Liver (tissue), 9 donors: ENCODE measurements around the gene UQCC3. TPM values are rescaled to one million over a fixed set of nuclear protein-coding genes. Genes with fewer than 3 reads are reported as not detected.

Experiments used
- DNase-seq: peaks from one replicate; pipeline ENCODE4 v3.0.0-alpha.2; 2017; ENCODE audit warnings: low spot score
- H3K27ac ChIP-seq, 2 donors: one replicate each; pipeline ENCODE4 v1.7.0; 2013; ENCODE audit warnings: inconsistent platforms in 2 of 2, low read length in 2 of 2, control low read depth in 1 of 2, low read depth in 1 of 2, mild to moderate bottlenecking in 1 of 2
- H3K27me3 ChIP-seq, 4 donors: one replicate each; pipeline versions ENCODE4 v1.6.1 to v1.7.0; 2013; ENCODE audit warnings: low read length in 3 of 4, inconsistent platforms in 1 of 4, mild to moderate bottlenecking in 1 of 4, moderate library complexity in 1 of 4; ENCODE audit not compliant: control insufficient read depth in 4 of 4, insufficient read depth in 4 of 4
- H3K36me3 ChIP-seq, 4 donors: one replicate each; pipeline versions ENCODE4 v1.6.1 to v1.7.0; 2013; ENCODE audit warnings: low read length in 3 of 4, mild to moderate bottlenecking in 3 of 4, low read depth in 1 of 4, moderate library complexity in 1 of 4; ENCODE audit not compliant: control insufficient read depth in 4 of 4, insufficient read depth in 3 of 4
- H3K4me1 ChIP-seq, 4 donors: one replicate each; pipeline versions ENCODE4 v1.6.1 to v1.7.0; 2013; ENCODE audit warnings: low read length in 3 of 4, mild to moderate bottlenecking in 3 of 4, moderate library complexity in 1 of 4; ENCODE audit not compliant: control insufficient read depth in 4 of 4, insufficient read depth in 4 of 4
- H3K4me3 ChIP-seq, 3 donors: one replicate each; pipeline versions ENCODE4 v1.6.1 to v1.7.0; 2013; ENCODE audit warnings: low read length in 3 of 3, control low read depth in 1 of 3, low read depth in 1 of 3, mild to moderate bottlenecking in 1 of 3
- H3K9ac ChIP-seq, 2 donors: one replicate each; pipeline ENCODE4 v1.7.0; 2013; ENCODE audit warnings: low read length in 2 of 2, mild to moderate bottlenecking in 2 of 2, moderate library complexity in 2 of 2, control low read depth in 1 of 2, low read depth in 1 of 2
- H3K9me3 ChIP-seq, 4 donors: one replicate each; pipeline versions ENCODE4 v1.6.1 to v1.7.0; 2013; ENCODE audit warnings: low read length in 3 of 4; ENCODE audit not compliant: control insufficient read depth in 4 of 4
- ATF3 ChIP-seq: IDR thresholded peaks from 2 replicates; pipeline ENCODE4 v1.6.1; 2016; ENCODE audit warnings: antibody characterized with exemption
- CTCF ChIP-seq: fragments of 150-350 bp; IDR thresholded peaks from 2 replicates; pipeline ENCODE4 v1.5.1; 2017; ENCODE audit warnings: improper control_type of control experiment, low read depth, low read length; ENCODE audit not compliant: missing input control
- EGR1 ChIP-seq, 2 donors: IDR thresholded peaks; 2 replicates each; pipeline ENCODE4 v1.6.1; 2016 to 2018; ENCODE audit warnings: antibody characterized with exemption in 2 of 2, low read depth in 2 of 2
- FOXA1 ChIP-seq: IDR thresholded peaks from 2 replicates; pipeline ENCODE4 v1.6.1; 2016; ENCODE audit warnings: antibody characterized with exemption
- FOXA2 ChIP-seq: IDR thresholded peaks from 2 replicates; pipeline ENCODE4 v1.6.1; 2016; ENCODE audit warnings: antibody characterized with exemption
- GABPA ChIP-seq, 2 donors: IDR thresholded peaks in 1 of 2; conservative IDR thresholded peaks in 1 of 2; 2 replicates each; pipeline ENCODE4 v1.6.1; 2016; ENCODE audit warnings: antibody characterized with exemption in 2 of 2, mild to moderate bottlenecking in 1 of 2, moderate library complexity in 1 of 2
- HNF4A ChIP-seq, 2 donors: conservative IDR thresholded peaks; 2 replicates each; pipeline ENCODE4 v1.6.1; 2016; ENCODE audit warnings: antibody characterized with exemption in 2 of 2, mild to moderate bottlenecking in 2 of 2
- HNF4G ChIP-seq: IDR thresholded peaks from 2 replicates; pipeline ENCODE4 v1.6.1; 2016; ENCODE audit warnings: antibody characterized with exemption
- JUND ChIP-seq, 2 donors: IDR thresholded peaks; 2 replicates each; pipeline ENCODE4 v1.6.1; 2016; ENCODE audit warnings: antibody characterized with exemption in 2 of 2
- NR2F2 ChIP-seq: IDR thresholded peaks from 2 replicates; pipeline ENCODE4 v1.6.1; 2016; ENCODE audit warnings: antibody characterized with exemption
- RAD21 ChIP-seq, 2 donors: IDR thresholded peaks; 2 replicates each; pipeline ENCODE4 v1.6.1; 2016; ENCODE audit warnings: antibody characterized with exemption in 2 of 2, mild to moderate bottlenecking in 2 of 2
- REST ChIP-seq: IDR thresholded peaks from 2 replicates; pipeline ENCODE4 v1.6.1; 2016; ENCODE audit warnings: antibody characterized with exemption, mild to moderate bottlenecking
- RXRA ChIP-seq, 2 donors: IDR thresholded peaks; 2 replicates each; pipeline ENCODE4 v1.6.1; 2017 to 2018; ENCODE audit warnings: antibody characterized with exemption in 2 of 2, mild to moderate bottlenecking in 1 of 2
- SP1 ChIP-seq: IDR thresholded peaks from 2 replicates; pipeline ENCODE4 v1.6.1; 2018; ENCODE audit warnings: antibody characterized with exemption, mild to moderate bottlenecking
- TAF1 ChIP-seq: conservative IDR thresholded peaks from 2 replicates; pipeline ENCODE4 v1.6.1; 2016; ENCODE audit warnings: antibody characterized with exemption, mild to moderate bottlenecking
- YY1 ChIP-seq: IDR thresholded peaks from 2 replicates; pipeline ENCODE4 v1.6.1; 2016; ENCODE audit warnings: antibody characterized with exemption, mild to moderate bottlenecking
- ZBTB33 ChIP-seq: IDR thresholded peaks from 2 replicates; pipeline ENCODE4 v1.6.1; 2016; ENCODE audit warnings: antibody characterized with exemption
- WGBS: extraction: QIAGEN DNeasy Blood & Tissue Kit; methylation state at CpG from one replicate; pipeline ENCODE4 v1.1.7; 2013; 5-methylcytosine and 5-hydroxymethylcytosine counted together
- polyA plus RNA-seq, 2 donors: library from polyadenylated mRNA; stranded (reverse) in 1 of 2; unstranded in 1 of 2; fragments of 200-250 nt in 1 of 2; fragments of >200 nt in 1 of 2; fragmentation: Nextera tagmentation in 1 of 2; extraction: Ambion mirVana in 1 of 2; gene quantifications; one replicate each; pipeline versions ENCODE4 v1.2.1 to v1.2.3, GENCODE V29; 2013 to 2015
- total RNA-seq, 2 donors: library from RNA; depleted of rRNA; stranded (reverse); fragments of >200 nt; gene quantifications; one replicate each; pipeline ENCODE4 v1.2.3, GENCODE V29; 2014
- donor health status: healthy.
- donor health status: healthy.
- donor health status: healthy.
- donor health status: healthy.
- donor health status: healthy.

UQCC3 gene
- total and polyA plus RNA-seq, 4 donors, result 2.9 to 12.2 (median 6.6) TPM

- TF ChIP-seq NR2F2 (no peak), RXRA (IDR thresholded peaks at IDR 0.05) (no peak), HNF4G (no peak), RAD21 (IDR thresholded peaks at IDR 0.05) (no peak)
These were observed 48.9 kb upstream of the UQCC3 start (continued) for GRCh38 chr11:62622476-62623089.

- Histone ChIP-seq H3K27me3 (no peaks in the 10 kb centered on the region), H3K9me3 (no peaks in the 10 kb centered on the region), H3K4me1 (peaks cover 0 to under 1% (median 0%) of the 10 kb centered on the region in 4 donors), H3K36me3 (peaks cover 36 to 73% (median 68%) of the 10 kb centered on the region in 4 donors), H3K9ac (no peak overlapping the region), H3K27ac (no peak overlapping the region), H3K4me3 (no peak overlapping the region)
- 90% methylated on average over 3 of the region's 3 CpGs for WGBS
- no peak for DNase-seq
- no peak for TF ChIP-seq JUND (IDR thresholded peaks at IDR 0.05)
- no peak for TF ChIP-seq GABPA (IDR thresholded peaks at IDR 0.05 in 1 of 2, conservative IDR thresholded peaks at IDR 0.05 in 1 of 2)
- TF ChIP-seq HNF4G, result no peak
- no peak for TF ChIP-seq REST
- TF ChIP-seq TAF1, result no peak
- TF ChIP-seq FOXA1, result no peak
- TF ChIP-seq ATF3, result no peak
- no peak for TF ChIP-seq HNF4A (conservative IDR thresholded peaks at IDR 0.05)
- no peak for TF ChIP-seq EGR1 (IDR thresholded peaks at IDR 0.05; ENCODE audit: low read depth in 2 of 2)
- no peak for TF ChIP-seq YY1
- TF ChIP-seq FOXA2, result no peak
- TF ChIP-seq NR2F2, result no peak
- no peak for TF ChIP-seq RXRA (IDR thresholded peaks at IDR 0.05)
- no peak for TF ChIP-seq SP1
- TF ChIP-seq ZBTB33, result no peak
These were observed 43.8 kb upstream of the UQCC3 start for GRCh38 chr11:62627713-62628112.

GRCh38 chr11:62632492-62632891, 39.0 kb upstream of the UQCC3 start:
- Histone ChIP-seq H3K27me3 (no peaks in the 10 kb centered on the region), H3K27ac (no peak overlapping the region), H3K9me3 (no peaks in the 10 kb centered on the region), H3K9ac (no peak overlapping the region), H3K4me3 (no peak overlapping the region), H3K4me1 (no peaks in the 10 kb centered on the region), H3K36me3 (peaks cover 40 to 78% (median 74%) of the 10 kb centered on the region in 4 donors)
- WGBS, result 86% methylated on average over 6 of the region's 6 CpGs
- no peak for TF ChIP-seq NR2F2
- TF ChIP-seq JUND (IDR thresholded peaks at IDR 0.05), result no peak
- TF ChIP-seq FOXA2, result no peak
- no peak for TF ChIP-seq FOXA1
- no peak for TF ChIP-seq CTCF
- no peak for TF ChIP-seq YY1
- DNase-seq, result no peak
